CD4-positive, alpha-beta T cell treated with Interleukin-15 for 1 hour (primary cell): ENCODE results near the gene R3HDM2.

Source experiments
- DNase-seq: peaks from one replicate; pipeline ENCODE4 v3.0.0-alpha.2; 2020

R3HDM2 gene

DNA sequence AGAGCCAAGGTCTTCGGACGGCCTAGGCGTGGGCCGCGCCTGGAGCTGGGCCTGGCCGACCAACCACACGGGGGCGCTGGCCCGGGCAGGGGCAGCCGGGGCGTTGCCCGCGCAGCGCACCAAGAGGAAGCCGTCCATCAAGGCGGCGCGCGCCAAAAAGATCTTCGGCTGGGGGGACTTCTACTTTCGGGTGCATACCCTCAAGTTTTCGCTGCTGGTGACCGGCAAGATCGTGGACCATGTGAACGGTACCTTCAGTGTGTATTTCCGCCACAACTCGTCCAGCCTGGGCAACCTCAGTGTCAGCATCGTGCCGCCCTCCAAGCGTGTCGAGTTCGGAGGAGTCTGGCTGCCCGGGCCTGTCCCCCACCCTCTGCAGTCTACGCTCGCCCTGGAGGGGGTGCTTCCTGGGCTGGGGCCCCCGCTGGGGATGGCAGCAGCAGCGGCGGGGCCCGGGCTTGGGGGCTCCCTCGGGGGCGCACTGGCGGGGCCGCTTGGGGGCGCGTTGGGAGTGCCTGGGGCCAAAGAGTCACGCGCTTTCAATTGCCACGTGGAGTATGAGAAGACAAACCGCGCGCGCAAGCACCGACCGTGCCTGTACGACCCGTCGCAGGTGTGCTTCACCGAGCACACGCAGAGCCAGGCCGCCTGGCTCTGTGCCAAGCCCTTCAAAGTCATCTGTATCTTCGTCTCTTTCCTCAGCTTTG, 205.7 kb downstream of the R3HDM2 start:
- peak; percentile 73 for DNase-seq

DNA sequence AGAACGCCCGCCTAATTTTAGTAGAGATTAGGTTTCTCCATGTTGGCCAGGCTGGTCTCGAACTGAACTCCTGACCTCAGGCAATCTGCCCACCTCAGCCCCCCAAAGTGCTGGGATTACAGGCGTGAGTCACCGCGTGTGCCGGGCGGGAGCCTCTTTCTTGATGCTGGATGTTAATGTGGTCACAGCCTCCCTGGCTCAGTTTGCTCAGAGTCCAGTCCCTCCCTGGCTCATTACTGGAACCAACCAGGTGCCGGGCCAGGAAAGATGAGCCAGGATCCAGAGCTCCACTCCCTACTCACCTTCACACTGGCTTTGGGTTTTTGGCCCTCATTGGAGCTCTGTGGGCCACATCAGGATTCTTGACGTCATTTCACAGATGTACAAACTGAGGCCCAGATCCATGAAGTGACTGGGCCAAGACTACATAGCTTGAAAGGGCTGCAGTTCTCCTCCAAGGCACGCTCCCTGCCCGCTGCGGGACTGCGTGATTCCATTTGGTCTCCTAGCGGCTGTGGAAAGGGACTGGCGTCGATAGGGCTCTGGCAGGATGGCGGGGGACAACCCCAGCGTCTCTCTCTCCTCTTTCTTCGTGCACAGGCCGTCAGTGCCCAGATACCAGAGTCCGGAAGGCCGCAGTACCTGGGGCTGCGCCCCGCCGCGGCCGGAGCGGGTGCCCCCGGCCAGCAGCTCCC, 206.4 kb downstream of the R3HDM2 start:
- no peak for DNase-seq

DNA sequence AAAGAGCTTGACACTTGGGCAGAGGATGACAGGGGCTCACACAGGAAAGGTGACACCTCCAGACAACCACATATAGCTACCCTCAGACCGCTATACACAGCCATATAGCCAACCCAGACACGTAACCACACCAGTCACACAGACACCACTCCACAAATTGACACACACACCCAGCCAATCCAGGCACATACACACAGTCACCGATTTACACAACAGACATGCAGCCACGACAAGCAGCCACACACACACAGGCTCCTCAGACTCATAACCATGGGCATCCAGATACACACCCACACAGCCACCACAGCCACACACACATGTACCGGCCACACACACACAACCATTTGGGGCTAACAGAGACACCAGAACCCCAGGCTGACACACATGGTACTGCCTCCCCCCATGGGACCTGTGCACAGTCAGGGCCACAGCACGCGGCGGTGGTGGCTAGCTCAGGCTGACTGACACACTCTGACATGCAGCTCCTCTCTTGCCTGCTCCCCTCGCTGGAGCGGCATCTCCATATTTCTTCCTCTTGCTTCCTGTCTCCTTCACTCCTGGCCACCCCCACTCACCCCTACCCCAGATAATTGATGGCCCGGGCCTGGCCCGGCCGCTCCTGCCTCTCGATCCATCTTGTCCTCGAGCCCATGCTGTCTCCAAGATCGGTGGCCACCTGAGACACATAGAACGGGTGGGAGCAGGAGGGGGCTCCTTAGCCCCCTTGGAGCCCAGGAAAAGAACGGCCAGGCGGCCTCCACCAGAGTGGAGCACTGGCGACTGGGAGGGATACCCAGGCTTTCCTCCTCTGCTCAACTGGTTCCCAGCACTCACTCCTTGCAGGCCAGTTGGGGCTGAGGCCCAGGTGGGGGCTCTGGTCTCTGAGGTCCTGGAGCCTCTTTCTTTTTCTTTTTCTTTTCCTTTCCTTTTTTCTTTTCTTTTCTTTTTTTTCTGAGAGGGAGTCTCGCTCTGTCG, 207.4 kb downstream of the R3HDM2 start:
- DNase-seq: peak; percentile 62

DNA sequence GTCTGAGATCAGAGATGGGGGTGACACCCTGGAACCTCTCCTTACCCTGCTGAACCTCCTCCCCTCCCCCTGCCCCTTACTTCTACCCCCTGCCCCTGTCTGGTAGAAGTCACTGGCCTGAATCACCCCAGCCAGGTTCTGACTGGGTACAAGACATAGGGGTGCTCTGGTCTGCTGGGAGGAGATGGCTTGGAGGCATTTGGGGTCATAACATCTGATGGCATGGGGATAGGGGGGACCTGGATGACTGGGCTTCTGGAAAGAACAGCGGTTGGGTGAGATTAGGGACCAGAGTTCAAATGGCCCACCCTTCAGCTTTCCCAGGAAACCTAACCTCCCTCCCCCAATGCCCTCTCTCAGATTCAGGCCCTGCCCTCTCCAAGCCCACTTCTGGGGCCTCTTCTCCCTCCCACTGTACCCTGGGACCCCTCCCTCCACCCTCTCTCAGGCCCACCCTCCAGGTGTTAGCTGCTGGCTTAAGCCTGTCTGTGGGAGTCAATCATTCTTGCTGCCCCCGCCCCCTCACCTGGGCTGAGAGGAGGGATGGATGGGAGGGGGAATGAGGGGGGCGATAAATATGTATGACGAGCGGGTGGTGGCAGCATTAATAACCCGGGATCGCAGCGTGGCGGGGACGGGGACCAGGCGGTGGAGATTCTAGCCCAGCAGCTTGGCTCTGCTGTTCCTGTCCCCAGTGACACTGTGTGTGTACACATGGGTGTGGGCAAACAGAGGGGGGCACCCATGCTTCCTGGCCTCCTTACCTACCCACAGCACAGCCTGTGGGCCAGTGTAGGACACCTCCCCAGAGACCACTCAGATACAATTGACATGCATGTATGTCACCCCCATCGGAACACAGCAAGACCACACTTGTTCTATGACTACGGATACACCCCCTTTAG, 208.3 kb downstream of the R3HDM2 start:
- DNase-seq: no peak

DNA sequence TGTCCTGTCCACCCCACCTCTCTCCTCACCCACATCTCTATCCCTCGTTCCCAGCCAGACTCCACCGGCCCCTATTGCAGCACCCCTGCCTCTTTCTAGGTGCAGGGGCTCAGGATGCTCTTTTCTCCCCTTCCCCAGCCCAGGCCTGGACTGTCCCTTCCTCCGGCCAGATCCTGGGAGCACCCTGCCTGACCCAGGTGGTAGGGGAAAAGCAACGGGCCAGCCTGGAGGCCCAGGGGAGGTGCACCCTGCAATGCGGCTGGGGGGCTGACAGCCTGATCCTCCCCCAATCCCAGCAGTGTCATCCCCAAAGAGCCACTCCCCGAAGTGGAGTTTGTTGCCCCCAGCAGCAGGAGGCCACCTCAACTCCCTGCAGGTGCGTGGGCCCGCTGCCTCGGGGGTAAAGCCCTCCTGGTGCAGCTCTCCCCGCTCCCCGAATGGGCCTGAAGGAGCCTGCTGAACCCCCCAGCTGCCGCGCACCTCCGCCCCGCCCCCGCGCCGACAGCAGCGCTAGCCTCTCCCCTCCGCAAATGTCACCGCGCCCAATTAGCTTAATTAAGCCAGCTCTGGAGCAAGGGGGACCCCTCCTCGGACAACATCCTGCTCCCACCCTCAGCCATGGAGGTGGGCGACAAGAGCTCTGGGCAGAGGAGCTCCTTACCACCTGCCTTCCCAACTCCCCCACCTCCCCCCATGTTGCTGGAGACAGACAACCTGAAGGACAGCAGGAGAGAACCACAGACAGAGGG, 209.5 kb downstream of the R3HDM2 start:
- no peak for DNase-seq

DNA sequence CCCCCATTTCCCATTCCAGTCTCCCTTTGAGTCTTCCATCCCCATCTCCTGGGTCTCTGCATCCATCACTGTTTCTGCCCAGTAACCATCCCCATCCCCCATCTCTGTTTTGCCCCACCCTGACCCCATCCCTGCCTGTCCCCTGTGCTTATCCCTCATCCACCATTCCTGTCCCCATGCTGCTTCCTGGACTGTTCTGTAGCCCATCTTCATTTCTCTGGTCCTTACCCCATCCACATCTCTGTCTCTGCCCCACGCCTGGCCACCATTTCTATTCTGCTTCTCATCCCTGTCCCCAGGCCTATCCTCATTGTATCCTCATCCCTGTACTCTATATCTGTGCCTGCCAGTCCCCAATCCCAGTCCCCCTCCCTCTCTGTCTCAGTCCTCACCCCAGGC, 210.1 kb downstream of the R3HDM2 start:
- no peak for DNase-seq

DNA sequence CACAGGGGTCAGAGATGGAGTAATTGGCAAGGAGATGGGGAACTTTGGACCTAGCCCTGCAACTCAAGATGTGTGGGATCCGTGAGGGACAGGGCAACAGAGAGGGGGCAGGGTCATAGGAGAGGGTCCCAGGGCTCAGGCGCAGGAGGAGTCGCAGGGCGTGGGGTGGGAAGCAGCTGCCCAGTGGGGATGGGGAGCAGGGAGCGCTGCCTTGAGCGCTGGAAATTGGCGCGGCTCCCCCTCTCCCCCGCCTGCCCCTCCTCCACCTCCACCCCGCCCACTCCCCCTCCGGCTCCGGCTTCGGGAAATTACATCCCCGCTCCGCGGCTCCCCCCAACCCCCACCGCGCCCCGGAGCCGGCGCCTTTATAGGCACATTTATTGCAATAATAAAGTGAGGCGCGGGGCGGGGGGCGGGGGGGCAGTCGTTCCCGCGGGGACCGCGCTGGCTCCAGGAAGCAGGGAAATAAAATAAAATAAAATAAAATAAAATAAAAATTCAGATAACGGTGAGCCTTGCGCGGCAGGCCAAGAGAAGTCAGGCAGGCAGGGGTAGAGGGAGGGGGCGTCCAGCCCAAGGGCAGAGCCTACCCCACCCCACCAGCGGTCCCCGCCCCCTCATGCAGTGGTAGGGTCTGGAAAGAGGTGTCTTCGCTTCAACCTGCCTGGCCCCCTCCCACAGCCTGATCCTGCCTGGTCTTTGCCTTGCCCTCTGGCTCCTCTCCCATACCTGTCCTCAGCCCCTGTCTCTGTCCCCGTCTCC, 210.7 kb downstream of the R3HDM2 start:
- DNase-seq: no peak

DNA sequence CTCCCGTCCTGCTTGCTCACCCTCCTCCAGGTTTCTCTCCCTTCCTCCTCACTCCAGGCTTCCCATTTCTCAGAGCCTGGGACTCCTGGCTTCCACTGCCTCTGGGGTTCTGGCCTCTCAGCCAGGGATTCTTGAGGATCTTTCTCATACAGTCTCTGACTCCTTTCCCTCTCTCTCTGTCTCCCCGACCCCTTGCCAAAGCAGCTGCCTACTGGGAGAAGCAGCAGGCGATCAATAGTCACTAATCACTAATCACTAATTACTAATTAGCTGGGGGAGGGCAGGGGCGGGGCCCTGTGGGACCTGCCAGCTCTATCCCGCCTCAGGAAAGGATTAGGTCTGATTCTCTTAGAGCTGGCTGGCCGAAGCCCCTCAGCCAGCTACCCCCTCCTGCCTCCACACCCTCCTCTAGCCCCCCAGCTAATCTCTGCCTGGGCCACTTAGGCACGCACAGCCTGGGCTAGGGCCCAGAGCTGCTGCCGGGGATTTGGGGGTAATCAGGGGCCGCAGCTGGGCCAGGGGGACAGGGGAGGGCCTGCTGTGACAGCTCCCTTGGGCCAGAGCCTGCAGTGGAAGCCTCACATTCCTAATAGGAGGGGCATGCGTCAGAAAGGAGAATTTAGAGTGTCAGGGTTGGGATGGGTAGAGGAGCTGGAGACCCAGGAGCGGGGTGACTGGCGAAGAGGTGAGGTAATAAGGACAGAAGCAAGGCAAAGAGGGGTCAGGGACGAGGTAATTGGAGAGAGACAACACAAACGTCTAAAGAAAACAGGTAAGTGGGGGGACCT, 211.4 kb downstream of the R3HDM2 start:
- DNase-seq: no peak

DNA sequence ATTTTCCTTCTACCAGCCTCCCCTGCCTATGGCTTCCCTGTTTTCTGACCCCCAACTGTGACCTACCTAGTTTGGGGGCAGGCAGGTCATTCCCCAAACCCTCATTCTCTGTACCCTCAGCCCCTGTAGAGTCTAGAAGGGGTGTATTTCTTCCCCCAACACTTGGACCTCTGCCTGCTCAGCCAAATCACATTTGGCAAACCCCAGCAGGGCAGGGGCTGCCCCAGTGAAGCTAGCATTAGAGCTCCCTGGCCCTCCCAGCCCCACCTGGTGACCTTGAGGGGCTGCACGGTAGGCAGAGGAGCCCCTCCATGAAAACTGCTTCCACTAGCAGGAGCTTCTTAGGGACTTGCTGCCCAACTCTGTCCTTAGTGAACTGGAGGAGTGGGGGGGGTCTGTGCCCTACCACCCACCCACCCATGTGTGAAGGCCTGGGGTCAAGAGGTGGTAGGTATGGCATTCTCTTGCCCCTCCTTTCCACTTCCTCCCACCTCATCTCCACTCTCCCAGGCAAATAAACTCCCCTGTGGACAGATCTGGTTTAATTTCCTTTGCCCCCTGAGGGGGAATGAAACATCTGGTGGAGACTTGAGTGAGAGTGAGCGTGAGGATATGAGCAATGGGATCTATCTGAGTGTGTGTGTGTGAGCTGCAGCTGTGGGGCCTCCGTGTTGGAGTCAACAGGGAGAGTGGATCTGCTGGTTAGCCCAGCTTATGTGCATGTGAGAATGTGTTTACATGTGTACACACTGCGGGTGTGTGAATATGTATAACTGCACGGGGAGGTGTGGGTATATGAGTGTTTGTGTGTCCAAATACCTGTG, 212.6 kb downstream of the R3HDM2 start:
- no peak for DNase-seq

DNA sequence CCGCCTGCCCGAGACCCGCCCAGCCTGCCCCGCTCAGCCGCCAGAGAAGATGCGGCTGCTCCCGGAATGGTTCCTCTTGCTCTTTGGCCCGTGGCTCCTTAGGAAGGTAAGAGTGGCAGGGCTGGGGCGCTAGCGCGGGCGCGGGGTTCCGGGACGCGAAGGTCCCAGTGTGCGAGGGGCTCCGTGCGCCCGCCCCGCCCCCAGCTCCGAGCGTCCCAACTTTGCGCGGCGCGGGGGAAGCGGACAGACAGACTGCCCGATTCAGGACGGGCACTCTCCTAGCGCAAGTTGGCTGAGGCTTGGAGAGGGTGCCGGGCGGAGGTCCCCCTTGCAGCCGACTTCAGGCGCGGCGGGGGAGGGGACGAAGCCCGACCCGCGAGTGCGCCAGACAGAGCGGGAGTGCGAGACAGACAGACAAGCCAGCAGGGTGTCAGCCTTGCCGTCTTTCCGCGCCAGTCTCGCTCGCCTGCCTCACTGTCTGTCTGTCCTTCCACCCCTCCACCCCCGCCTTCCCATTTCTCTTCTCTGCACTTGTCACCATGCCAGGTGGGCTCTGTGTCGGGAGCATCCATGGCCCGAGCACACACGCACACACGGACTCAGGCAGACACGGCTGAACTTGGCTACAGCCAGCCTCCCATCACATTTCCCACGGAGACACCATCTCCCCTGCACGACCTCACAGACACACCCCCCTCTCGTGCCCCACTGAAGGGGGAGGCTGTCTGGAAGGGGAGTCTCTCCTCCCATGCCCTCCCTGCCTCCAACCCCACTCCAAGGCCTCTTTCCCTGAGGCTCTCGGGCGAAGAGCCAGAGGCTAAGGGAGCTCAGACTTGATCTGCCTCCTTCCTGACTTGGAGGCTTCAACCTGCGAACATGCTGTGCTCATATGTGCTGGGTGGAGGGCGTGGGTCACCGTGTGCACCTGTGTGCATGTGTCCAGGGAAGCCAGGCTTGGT, 213.6 kb downstream of the R3HDM2 start:
- DNase-seq: peak; percentile 60

DNA sequence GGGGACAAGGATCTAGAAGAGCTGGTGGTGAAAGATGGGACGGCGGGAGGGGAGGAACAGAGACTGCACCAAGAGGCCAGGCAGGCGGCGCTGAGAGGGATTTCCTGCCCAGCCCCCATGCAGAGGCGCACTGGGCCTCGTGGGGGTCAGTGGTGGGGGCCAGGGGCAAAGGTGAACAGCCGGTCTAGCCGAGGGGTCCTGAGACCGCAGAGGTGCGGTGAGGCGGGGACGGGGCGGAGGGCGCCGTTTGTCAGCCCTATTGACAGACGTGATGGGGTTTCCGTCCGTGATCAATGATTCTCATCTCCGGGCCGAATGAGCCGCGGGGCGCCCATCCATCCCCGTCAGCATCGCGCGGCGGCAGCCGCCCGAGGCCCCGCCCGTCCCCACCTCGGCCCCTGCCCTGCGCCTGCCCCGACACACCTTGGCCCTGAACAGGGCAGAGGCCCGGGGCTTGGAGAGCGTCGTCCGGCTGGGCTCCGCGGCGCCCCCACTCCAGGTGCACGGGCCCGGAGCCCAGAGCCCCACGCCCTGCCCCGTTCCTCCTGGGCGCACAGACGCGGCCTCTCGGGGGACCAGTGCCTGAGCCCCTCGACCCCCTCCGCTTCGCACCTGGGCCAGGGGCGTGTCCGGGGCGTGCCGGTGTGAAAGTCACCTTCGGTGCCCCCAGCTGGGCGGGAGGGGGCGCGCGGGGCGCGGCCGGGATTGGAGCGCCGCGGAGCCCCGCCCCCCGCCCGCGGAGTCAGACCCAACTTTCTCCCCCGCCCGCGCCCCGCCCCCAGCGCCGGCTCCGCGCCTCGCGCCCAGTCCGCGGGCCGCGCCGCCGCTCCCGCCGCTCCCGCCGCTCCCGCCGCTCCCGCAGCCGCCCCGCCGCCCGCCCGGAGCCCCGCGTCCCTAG, 214.6 kb downstream of the R3HDM2 start, which contains the start of gene NXPH4:
NXPH4 (plus strand) TSS at position 781 of the 898 bp plus-strand sequence. CDS start 176 bp downstream, outside the sequence.
- DNase-seq: peak; percentile 70

DNA sequence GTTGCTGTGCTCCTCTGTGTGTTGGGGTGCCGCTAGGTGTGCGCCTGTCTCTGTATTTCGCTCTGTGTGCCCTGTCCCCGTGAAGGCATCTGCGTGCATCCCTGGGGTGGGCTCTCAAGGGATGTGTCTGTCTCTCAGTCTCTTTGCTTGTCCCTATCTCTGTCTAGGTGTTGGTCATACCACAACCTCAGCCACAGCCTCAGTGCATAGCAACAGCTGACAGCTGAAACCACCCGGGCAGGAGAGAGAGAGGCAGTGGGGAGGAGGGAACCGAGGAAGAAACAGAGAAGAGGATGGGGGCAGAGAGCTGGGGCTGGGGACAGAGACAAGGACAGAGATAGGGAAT, 215.2 kb downstream of the R3HDM2 start:
- peak; percentile 56 for DNase-seq

DNA sequence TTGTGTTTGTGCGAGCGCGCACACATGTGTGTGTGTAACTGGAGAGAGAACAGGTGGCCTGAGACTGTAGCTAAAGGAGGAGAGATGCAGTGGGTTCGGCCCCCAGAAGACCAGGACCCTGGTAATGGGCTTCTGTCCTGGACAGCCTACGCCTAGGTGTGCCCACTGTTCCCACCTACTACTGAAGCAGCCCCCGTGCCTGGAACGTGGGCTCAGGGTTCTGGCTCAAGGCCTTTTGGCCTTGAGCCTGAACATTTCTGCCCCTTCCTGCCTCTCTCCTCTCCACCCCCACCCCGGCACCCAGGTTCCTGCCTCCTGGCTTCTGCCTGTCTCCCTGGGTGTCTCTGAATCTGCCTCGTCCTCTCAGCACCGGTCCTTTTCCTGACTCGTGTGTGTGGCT, 215.8 kb downstream of the R3HDM2 start:
- DNase-seq: no peak

DNA sequence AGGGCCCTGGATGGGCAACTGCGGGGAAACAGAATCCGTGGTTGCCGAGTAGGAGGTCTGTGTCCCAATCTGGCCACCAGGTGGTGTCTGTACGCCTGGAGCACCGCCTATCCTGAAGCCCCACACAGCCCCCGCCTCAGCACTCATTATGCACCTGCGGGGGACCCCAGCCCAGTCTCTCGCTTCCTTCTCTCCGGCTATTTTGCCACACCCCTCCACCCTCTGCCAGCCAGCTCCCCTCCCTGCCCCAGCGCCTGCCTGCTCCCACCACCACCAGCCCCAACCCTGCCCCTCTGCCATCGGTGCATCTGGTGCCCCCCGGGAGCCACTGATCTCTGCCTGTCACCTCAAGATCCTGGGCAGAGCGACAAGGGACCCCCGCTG, 216.5 kb downstream of the R3HDM2 start:
- peak; percentile 71 for DNase-seq

DNA sequence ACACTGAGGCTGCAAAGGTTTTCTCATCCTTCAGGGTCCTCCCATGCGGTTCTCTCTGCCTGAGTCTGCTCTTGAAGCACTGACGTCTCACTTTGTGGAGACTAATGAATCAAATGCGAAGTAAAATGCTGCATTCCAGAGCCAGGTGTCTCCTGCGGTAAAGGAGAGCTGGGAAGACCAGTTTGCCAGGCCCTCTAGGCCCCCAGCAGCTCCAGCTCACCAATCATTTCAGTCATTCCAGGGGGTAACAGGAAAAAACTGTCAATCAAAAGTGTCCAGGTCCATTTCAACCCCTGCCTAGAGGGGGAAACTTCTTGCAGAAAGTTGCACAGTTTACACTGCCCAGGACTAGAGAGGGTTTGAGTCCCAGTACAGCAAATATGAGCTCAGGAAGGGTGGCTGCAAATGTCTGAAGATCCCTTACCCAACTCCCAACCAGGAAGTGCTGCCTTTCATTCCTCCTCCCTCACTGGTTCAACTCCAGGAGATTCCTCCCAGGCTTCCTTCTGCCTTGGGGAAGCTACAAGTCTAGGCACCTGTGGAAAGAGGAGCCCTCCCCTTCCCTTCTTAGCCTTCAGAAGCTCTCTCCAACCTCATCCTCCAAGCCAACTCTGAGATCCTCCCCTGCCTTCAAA, 217.0 kb downstream of the R3HDM2 start:
- no peak for DNase-seq

DNA sequence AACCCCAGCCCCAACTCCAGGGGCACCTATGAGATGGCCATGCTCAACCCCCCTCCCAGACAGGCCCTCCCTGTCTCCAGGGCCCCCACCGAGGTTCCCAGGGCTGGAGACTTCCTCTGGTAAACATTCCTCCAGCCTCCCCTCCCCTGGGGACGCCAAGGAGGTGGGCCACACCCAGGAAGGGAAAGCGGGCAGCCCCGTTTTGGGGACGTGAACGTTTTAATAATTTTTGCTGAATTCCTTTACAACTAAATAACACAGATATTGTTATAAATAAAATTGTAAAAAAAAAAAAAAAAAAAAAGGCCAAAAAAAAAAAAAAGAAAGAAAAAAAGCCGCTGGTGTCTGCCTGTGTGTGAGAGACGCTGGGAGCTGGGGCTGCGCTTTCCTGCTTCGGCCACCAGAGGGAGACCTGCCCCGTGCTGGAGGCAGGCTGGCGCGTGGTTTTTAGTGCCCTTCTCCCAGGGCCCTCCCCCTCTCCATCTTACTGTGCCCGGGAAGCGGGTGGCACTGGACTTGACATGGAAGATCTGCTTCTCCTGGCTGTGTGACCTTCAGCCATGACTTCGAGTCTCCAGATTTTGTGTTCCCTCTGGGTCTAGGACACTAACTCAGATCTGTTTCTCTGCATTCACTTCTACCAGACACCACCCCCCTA, 217.7 kb downstream of the R3HDM2 start:
- peak; percentile 83 for DNase-seq
